GM18502 (cell line): ENCODE results near the gene CAND2.
A peak's percentile ranks its signal among the peaks of the same experiment; 100 is the strongest.
"Not testable (repeated sequence)": the region's sequence is repeated elsewhere in the genome, so short reads cannot be mapped to it uniquely, and the experiment has no call there.

Experiments used
- ATAC-seq: cut with Tn5 transposase; IDR thresholded peaks from one replicate; pipeline ENCODE4 v1.9.1; 2021; ENCODE audit warnings: mild to moderate bottlenecking; ENCODE audit not compliant: unreplicated experiment, poor library complexity

Gene CAND2

GRCh38 chr3:12845811-12846210 is 49.3 kb downstream of the CAND2 start:
- no peak for ATAC-seq

- ATAC-seq, result no peak
Observed at GRCh38 chr3:12852201-12852600, 55.7 kb downstream of the CAND2 start.

- not testable (repeated sequence) for ATAC-seq
Observed at GRCh38 chr3:12853847-12854246, 57.4 kb downstream of the CAND2 start.

- no peak for ATAC-seq
Observed at GRCh38 chr3:12854565-12854964, 58.1 kb downstream of the CAND2 start.

GRCh38 chr3:12856626-12857025 is 60.1 kb downstream of the CAND2 start:
- no peak for ATAC-seq

- no peak for ATAC-seq
Observed at GRCh38 chr3:12859840-12860239, 63.4 kb downstream of the CAND2 start.

- no peak for ATAC-seq
Observed at GRCh38 chr3:12861611-12862010, 65.1 kb downstream of the CAND2 start.

GRCh38 chr3:12862387-12862786 is 65.9 kb downstream of the CAND2 start:
- ATAC-seq, result no peak

GRCh38 chr3:12865271-12865670 is 68.8 kb downstream of the CAND2 start:
- no peak for ATAC-seq

GRCh38 chr3:12866836-12867235 is 70.4 kb downstream of the CAND2 start:
- no peak for ATAC-seq

GRCh38 chr3:12868039-12869034 is 71.9 kb downstream of the CAND2 start:
- ATAC-seq, result peak; percentile 76

GRCh38 chr3:12869035-12869621 is 72.6 kb downstream of the CAND2 start:
- peak; percentile 57 for ATAC-seq

- no peak for ATAC-seq
Observed at GRCh38 chr3:12870942-12871341, 74.5 kb downstream of the CAND2 start.

- no peak for ATAC-seq
Observed at GRCh38 chr3:12871404-12871983, 75.0 kb downstream of the CAND2 start.

GRCh38 chr3:12875857-12876836 is 79.7 kb downstream of the CAND2 start:
- no peak for ATAC-seq

- no peak for ATAC-seq
Observed at GRCh38 chr3:12877040-12877439, 80.6 kb downstream of the CAND2 start.

- ATAC-seq, result no peak
Observed at GRCh38 chr3:12878141-12878574, 81.7 kb downstream of the CAND2 start.

- not testable (repeated sequence) for ATAC-seq
Observed at GRCh38 chr3:12878758-12879157, 82.3 kb downstream of the CAND2 start.

GRCh38 chr3:12879191-12879815 is 82.8 kb downstream of the CAND2 start:
- ATAC-seq, result no peak

- ATAC-seq, result peak; percentile 61
Observed at GRCh38 chr3:12881858-12882257, 85.4 kb downstream of the CAND2 start.
